Motor neuron (in vitro differentiated cells): ENCODE measurements around the gene SMNDC1. TPM values are rescaled to one million over a fixed set of nuclear protein-coding genes. Genes with fewer than 3 reads are reported as not detected.

Source experiments
- ATAC-seq, 8 experiments: fragments of 200-7000 bp; cut with Tn5 transposase; replicated peaks in 6 of 8; 2 replicates each; pipeline ENCODE4 v1.8.0; 2021; ENCODE audit warnings: mild to moderate bottlenecking in 8 of 8, moderate library complexity in 8 of 8
- H3K27ac ChIP-seq, 2 donors: fragments of 250-450 bp; sonication (Bioruptor Pico); 2 replicates each; pipeline ENCODE4 v1.9.0; 2021; ENCODE audit warnings: antibody characterized with exemption in 2 of 2, mild to moderate bottlenecking in 2 of 2, moderate library complexity in 1 of 2
- H3K4me1 ChIP-seq, 2 donors: fragments of 250-450 bp; sonication (Bioruptor Pico); replicated peaks in 1 of 2; 2 replicates each; pipeline ENCODE4 v1.6.1; 2021; ENCODE audit warnings: antibody characterized with exemption in 2 of 2, mild to moderate bottlenecking in 2 of 2, moderate library complexity in 1 of 2
- H3K4me3 ChIP-seq, 5 donors: fragments of 250-450 bp; sonication (Bioruptor Pico); 2 replicates each; pipeline ENCODE4 v1.9.0; 2021; ENCODE audit warnings: antibody characterized with exemption in 5 of 5, mild to moderate bottlenecking in 5 of 5, moderate library complexity in 4 of 5
- WGBS, 10 experiments: fragments of 450-650 bp; shearing (Covaris generic); methylation state at CpG; one replicate each; pipeline ENCODE4 v1.0.0; 2022; 5-methylcytosine and 5-hydroxymethylcytosine counted together
- in situ Hi-C, 9 experiments: fragments of 400-800 bp; cut with MboI; loops; one replicate each; pipeline ENCODE4 v1.15.0; 2021; ENCODE audit warnings: low sequenced_read_pairs in 9 of 9, low pct_unique_long_range_greater_than_20kb in 2 of 9; ENCODE audit not compliant: unreplicated experiment in 9 of 9
- total RNA-seq, 8 experiments: library from RNA; unstranded; fragments of 300-600 nt; gene quantifications; 2 replicates each; pipeline versions ENCODE4 v1.2.3 to v1.2.4, GENCODE V29; 2022

The SMNDC1 gene
- 10 to 100 TPM in 7 of 8 experiments, 1 to 10 TPM in 1; 8.3 to 24.0 (median 12.5) TPM for total RNA-seq

DNA sequence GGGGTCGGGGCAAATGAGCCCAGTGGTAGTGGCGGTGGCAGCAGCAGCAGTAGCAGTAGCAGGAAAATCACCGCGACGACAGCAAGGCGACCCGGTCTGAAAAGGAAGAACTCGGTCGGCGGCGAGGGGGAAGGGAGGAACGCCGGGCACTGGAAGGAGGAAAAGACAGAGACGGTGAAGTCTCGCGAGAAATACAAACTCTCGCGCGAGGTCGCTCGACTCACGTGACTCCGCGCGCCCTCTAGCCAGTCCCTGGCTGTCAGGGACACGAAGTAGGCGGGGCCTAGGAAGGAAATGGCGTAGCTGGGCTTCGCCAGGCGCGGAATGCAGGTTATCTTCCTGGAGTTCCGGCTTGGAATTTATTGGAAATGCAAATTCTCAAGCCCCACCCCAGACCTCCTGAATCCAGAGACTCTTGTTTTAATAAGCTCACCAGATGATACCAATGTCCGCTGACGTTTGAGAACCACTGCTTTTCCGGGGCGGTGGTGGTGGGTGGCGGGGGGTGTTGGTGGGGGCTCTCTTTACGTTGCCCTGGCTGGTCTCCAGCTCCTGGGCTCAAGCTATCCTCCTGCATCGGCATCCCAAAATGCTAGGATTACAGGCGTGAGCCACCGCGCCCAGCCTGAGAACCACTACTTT lies at the start of gene SMNDC1:
SMNDC1 (minus strand) TSS at position 141 of the 642 bp plus-strand sequence. CDS start 1,333 bp downstream, outside the sequence.
- peak within 1 kb of the TSS; percentile 88 to 93 for H3K27ac ChIP-seq
- peak; percentile 82 to 96 (median 94) for ATAC-seq
- H3K4me3 ChIP-seq, result peak within 1 kb of the TSS; percentile 59 to 91 (median 67)
- in situ Hi-C loops, result loop anchor here in 5 of 9 experiments (25.0 kb wide), 3 partner anchors 232 to 582 kb away; partner anchors contain the start of gene SMC3 (in 2 of the 5)
- 0 to 2% (median 0%) methylated on average over 1 to 10 of the region's 42 CpGs; no CpG with 5 or more reads in 5 of the 10 experiments for WGBS, 10 experiments
- H3K4me1 ChIP-seq, result peaks cover 6 to 24% of the 10 kb centered on the region in 2 donors

DNA sequence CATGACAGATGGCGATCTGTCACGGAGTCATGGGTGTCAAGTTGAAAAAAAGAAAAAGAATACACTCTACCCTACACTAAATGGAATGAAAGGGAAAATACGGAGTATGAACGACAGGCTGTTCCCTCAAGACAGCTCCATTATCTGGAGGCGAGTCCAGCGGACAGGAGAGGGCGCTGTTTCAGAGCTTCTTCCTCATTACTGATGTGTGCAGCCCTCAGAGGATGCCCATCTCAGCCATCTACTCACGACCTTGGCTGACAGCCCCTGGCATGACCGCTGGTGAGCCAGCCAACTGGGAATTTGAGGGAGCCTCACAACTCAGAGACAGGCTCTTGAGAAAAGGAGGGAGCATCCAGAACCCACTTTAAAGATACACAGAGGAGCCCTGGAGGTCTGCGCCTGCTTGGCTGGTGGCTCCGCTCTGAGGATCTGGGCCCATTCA lies 49.6 kb upstream of the SMNDC1 start:
- no peak overlapping the region for H3K27ac ChIP-seq
- H3K4me3 ChIP-seq, result no peak overlapping the region
- peak; percentile 69 to 97 (median 78) for ATAC-seq
- 0 to 53% (median 20%) methylated on average over 1 to 7 of the region's 11 CpGs; no CpG with 5 or more reads in 1 of the 10 experiments for WGBS, 10 experiments
- in situ Hi-C loops, result loop anchor here in 2 of 9 experiments (25.0 kb wide), 1 partner anchor 183 kb away; no protein-coding TSS in a partner anchor
- peaks cover 12 to 14% of the 10 kb centered on the region in 2 donors for H3K4me1 ChIP-seq

- WGBS, 10 experiments, result 0 to 80% (median 60%) methylated on average over 1 to 7 of the region's 14 CpGs; no CpG with 5 or more reads in 3 of the 10 experiments
- Histone ChIP-seq H3K4me3 (no peak overlapping the region), H3K4me1 (peaks cover 12 to 14% of the 10 kb centered on the region in 2 donors), H3K27ac (peak overlapping the region in 1 of 2 donors; percentile 5)
- ATAC-seq, result peak; percentile 35 to 93 (median 86)
- in situ Hi-C loops, result loop anchor here in 2 of 9 experiments (25.0 kb wide), 1 partner anchor 184 kb away; no protein-coding TSS in a partner anchor
Observed at GRCh38 chr10:110353244-110354119, 48.8 kb upstream of the SMNDC1 start.

- in situ Hi-C loops, result loop anchor here in 2 of 9 experiments (25.0 kb wide), 1 partner anchor 184 kb away; no protein-coding TSS in a partner anchor
- ATAC-seq, result no peak
- H3K4me1 ChIP-seq, result peaks cover 12 to 14% of the 10 kb centered on the region in 2 donors
- 0 to 60% (median 31%) methylated on average over 1 to 2 of the region's 2 CpGs; no CpG with 5 or more reads in 4 of the 10 experiments for WGBS, 10 experiments
- no peak overlapping the region for H3K4me3 ChIP-seq
- H3K27ac ChIP-seq, result no peak overlapping the region
Observed at GRCh38 chr10:110352930-110353243, 48.2 kb upstream of the SMNDC1 start.

GRCh38 chr10:110350812-110351211 lies 46.1 kb upstream of the SMNDC1 start:
- in situ Hi-C loops, result loop anchor here in 2 of 9 experiments (25.0 kb wide), 1 partner anchor 186 kb away; no protein-coding TSS in a partner anchor
- no peak for ATAC-seq
- Histone ChIP-seq H3K4me1 (peaks cover 12 to 14% of the 10 kb centered on the region in 2 donors), H3K4me3 (no peak overlapping the region), H3K27ac (no peak overlapping the region)
- WGBS, 10 experiments, result 81 to 100% (median 96%) methylated on average over 1 to 2 of the region's 2 CpGs; no CpG with 5 or more reads in 1 of the 10 experiments

- in situ Hi-C loops, result loop anchor here in 2 of 9 experiments (25.0 kb wide), 1 partner anchor 187 kb away; no protein-coding TSS in a partner anchor
- 19 to 100% (median 61%) methylated on average over 1 to 3 of the region's 3 CpGs; no CpG with 5 or more reads in 3 of the 10 experiments for WGBS, 10 experiments
- H3K4me1 ChIP-seq, result peaks cover 12 to 14% of the 10 kb centered on the region in 2 donors
- ATAC-seq, result no peak
- H3K4me3 ChIP-seq, result no peak overlapping the region
- H3K27ac ChIP-seq, result no peak overlapping the region
Observed at GRCh38 chr10:110349831-110350230, 45.1 kb upstream of the SMNDC1 start.

- Histone ChIP-seq H3K4me1 (peaks cover 8 to 12% of the 10 kb centered on the region in 2 donors), H3K4me3 (no peak overlapping the region), H3K27ac (no peak overlapping the region)
- 52 to 100% (median 66%) methylated on average over 1 to 5 of the region's 5 CpGs; no CpG with 5 or more reads in 2 of the 10 experiments for WGBS, 10 experiments
- ATAC-seq, result no peak
- in situ Hi-C loops, result no loop called here
Observed at GRCh38 chr10:110349386-110349785, 44.7 kb upstream of the SMNDC1 start.

DNA sequence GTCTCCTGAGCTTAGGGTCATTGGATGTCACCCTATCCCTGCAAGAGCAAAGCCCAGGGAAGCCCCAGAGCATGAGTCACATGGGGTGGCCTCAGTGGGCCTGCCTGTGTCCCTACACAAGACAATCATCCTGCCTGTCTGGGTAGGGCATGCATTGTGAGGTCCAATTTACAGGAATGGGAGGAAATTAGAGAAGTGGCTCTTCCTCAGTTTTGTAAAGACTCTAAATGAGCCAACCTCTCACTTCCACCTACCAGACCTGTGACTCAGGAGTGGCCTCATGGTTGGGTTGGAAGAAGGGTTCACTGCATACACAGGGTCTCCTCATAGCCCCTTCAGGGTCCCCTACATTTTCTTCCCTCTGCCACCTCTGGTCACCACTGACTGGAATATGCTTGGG lies 43.6 kb upstream of the SMNDC1 start:
- no peak overlapping the region for H3K27ac ChIP-seq
- no peak overlapping the region for H3K4me3 ChIP-seq
- H3K4me1 ChIP-seq, result peaks cover 0 to 2% of the 10 kb centered on the region in 2 donors
- in situ Hi-C loops, result no loop called here
- ATAC-seq, result no peak

DNA sequence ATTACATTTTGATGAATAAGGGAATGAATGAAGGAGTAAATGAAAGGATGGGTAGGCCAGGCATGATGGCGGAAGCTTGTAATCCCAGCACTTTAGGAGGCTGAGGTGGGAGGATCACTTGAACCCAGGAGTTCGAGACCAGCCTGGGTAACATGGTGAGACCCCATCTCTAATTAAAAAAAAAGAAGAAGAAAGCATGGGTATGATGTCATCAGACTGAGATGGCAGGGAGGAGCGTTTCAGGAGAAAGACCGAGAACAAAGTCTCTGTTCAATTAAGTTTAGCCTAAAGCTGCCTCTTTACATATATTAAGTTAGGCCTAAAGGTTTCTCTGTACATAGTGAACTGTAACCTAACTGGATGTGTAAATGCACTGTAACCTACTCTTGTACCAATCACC lies 42.2 kb upstream of the SMNDC1 start:
- no peaks in the 10 kb centered on the region for H3K4me1 ChIP-seq
- 71 to 100% (median 83%) methylated on average over 1 to 4 of the region's 4 CpGs; no CpG with 5 or more reads in 1 of the 10 experiments for WGBS, 10 experiments
- in situ Hi-C loops, result no loop called here

GRCh38 chr10:110345286-110345685 lies 40.6 kb upstream of the SMNDC1 start:
- ATAC-seq, result no peak
- H3K27ac ChIP-seq, result no peak overlapping the region
- H3K4me1 ChIP-seq, result no peaks in the 10 kb centered on the region
- WGBS, 10 experiments, result 44 to 100% (median 78%) methylated on average over 1 to 4 of the region's 4 CpGs; no CpG with 5 or more reads in 2 of the 10 experiments
- in situ Hi-C loops, result no loop called here
- H3K4me3 ChIP-seq, result no peak overlapping the region

More for the DNA sequence above, 42.2 kb upstream of the SMNDC1 start:
- Histone ChIP-seq H3K27ac (no peak overlapping the region), H3K4me3 (no peak overlapping the region)
- no peak for ATAC-seq

DNA sequence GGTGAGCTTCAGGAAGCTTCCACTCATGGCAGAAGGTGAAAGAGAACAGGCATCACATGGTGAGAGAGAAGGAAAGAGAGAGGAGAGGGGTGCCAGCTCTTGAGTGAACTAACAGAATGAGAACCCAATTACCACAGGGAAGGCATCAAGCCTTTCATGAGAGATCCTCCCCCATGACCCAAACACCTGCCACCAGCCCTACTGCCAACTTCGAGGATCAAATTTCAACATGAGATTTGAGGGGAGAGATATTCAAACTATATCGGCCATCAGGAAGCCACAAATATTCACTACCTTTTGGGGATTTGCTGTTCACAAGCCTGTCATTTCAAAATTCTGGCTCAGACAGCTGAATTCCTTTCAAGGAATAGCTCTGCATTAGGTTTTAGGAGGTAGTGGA lies 39.9 kb upstream of the SMNDC1 start:
- WGBS, 10 experiments, result 20 to 95% (median 75%) methylated on average over 1 to 2 of the region's 2 CpGs; no CpG with 5 or more reads in 2 of the 10 experiments
- no peaks in the 10 kb centered on the region for H3K4me1 ChIP-seq
- H3K27ac ChIP-seq, result no peak overlapping the region
- no peak overlapping the region for H3K4me3 ChIP-seq
- in situ Hi-C loops, result no loop called here
- no peak for ATAC-seq

- ATAC-seq, result no peak
- in situ Hi-C loops, result no loop called here
- Histone ChIP-seq H3K4me3 (no peak overlapping the region), H3K4me1 (no peaks in the 10 kb centered on the region), H3K27ac (no peak overlapping the region)
- WGBS, 10 experiments, result 21 to 100% (median 84%) methylated on average over 2 to 5 of the region's 5 CpGs; no CpG with 5 or more reads in 1 of the 10 experiments
Observed at GRCh38 chr10:110343947-110344346, 39.2 kb upstream of the SMNDC1 start.
